WI38 (cell line): ENCODE data around the gene TMEM116.

Experiments
- H3K4me3 ChIP-seq: 2 replicates; pipeline ENCODE4 v1.5.1; 2011; ENCODE audit warnings: low read depth, mild to moderate bottlenecking, control low read depth, low read length
- CTCF ChIP-seq: IDR thresholded peaks from 2 replicates; pipeline ENCODE4 v1.5.1; 2012; ENCODE audit warnings: low read depth, mild to moderate bottlenecking, control low read depth, low read length

TMEM116 gene

GRCh38 chr12:111925171-111925570 is 87.8 kb downstream of the TMEM116 start:
- no peak for TF ChIP-seq CTCF
- H3K4me3 ChIP-seq, result no peak overlapping the region

GRCh38 chr12:111907740-111908139 is 105.2 kb downstream of the TMEM116 start:
- H3K4me3 ChIP-seq, result no peak overlapping the region
- TF ChIP-seq CTCF, result no peak

GRCh38 chr12:111905502-111905901 is 107.5 kb downstream of the TMEM116 start:
- TF ChIP-seq CTCF, result no peak
- H3K4me3 ChIP-seq, result no peak overlapping the region

- TF ChIP-seq CTCF, result no peak
Observed at GRCh38 chr12:111904446-111904975, 108.5 kb downstream of the TMEM116 start.

GRCh38 chr12:111901182-111901581 is 111.8 kb downstream of the TMEM116 start:
- H3K4me3 ChIP-seq, result no peak overlapping the region
- TF ChIP-seq CTCF, result no peak

More at GRCh38 chr12:111904446-111904975, 108.5 kb downstream of the TMEM116 start:
- no peak overlapping the region for H3K4me3 ChIP-seq

GRCh38 chr12:111894556-111894955 is 118.4 kb downstream of the TMEM116 start:
- no peak for TF ChIP-seq CTCF
- no peak overlapping the region for H3K4me3 ChIP-seq

GRCh38 chr12:111893287-111893686 is 119.7 kb downstream of the TMEM116 start:
- TF ChIP-seq CTCF, result no peak
- H3K4me3 ChIP-seq, result no peak overlapping the region
